Posterior cingulate gyrus (tissue), 11 donors: ENCODE results near the gene NOS1AP.
"Not testable (repeated sequence)": the region's sequence is repeated elsewhere in the genome, so short reads cannot be mapped to it uniquely, and the experiment has no call there.

Source experiments
- DNase-seq, 10 donors: peaks; one replicate each; pipeline versions ENCODE4 v3.0.0 to v3.0.0-alpha.2; 2020 to 2021; ENCODE audit warnings: mixed read lengths in 3 of 10
- intact Hi-C: fragments of 100-400 bp; cut with DNase I; formaldehyde crosslinking; loops from one replicate; pipeline ENCODE4 v1.15.1; 2023

The NOS1AP gene

GRCh38 chr1:162069334-162070093 lies at the start of gene NOS1AP:
NOS1AP (plus strand) TSS chr1:162069691; CDS start chr1:162070178, 487 bp downstream.
- peak; percentile 72 to 98 (median 83) for DNase-seq
- intact Hi-C loops, result no loop called here

- DNase-seq, result no peak
Measured at GRCh38 chr1:162020150-162020549, 49.3 kb upstream of the NOS1AP start.

GRCh38 chr1:162021124-162021523 lies 48.4 kb upstream of the NOS1AP start:
- no peak for DNase-seq
- intact Hi-C loops, result no loop called here

More at GRCh38 chr1:162020150-162020549, 49.3 kb upstream of the NOS1AP start:
- intact Hi-C loops, result no loop called here

- DNase-seq, result no peak
- intact Hi-C loops, result no loop called here
Measured at GRCh38 chr1:162022626-162023025, 46.9 kb upstream of the NOS1AP start.

GRCh38 chr1:162023181-162023546 lies 46.3 kb upstream of the NOS1AP start:
- intact Hi-C loops, result no loop called here
- no peak for DNase-seq

- intact Hi-C loops, result no loop called here
- peak in 6 of 10 donors; percentile 36 to 92 (median 76) for DNase-seq
Measured at GRCh38 chr1:162023547-162024501, 45.7 kb upstream of the NOS1AP start, which contains the start of gene OLFML2B. OLFML2B (minus strand) TSS chr1:162023869; CDS start chr1:162023430, 439 bp downstream.

GRCh38 chr1:162025541-162025940 lies 44.0 kb upstream of the NOS1AP start:
- intact Hi-C loops, result no loop called here
- DNase-seq, result no peak

- DNase-seq, result no peak
- intact Hi-C loops, result no loop called here
Measured at GRCh38 chr1:162026881-162027280, 42.6 kb upstream of the NOS1AP start.

GRCh38 chr1:162028726-162029125 lies 40.8 kb upstream of the NOS1AP start:
- no peak for DNase-seq
- intact Hi-C loops, result no loop called here

- intact Hi-C loops, result no loop called here
- DNase-seq, result no peak
Measured at GRCh38 chr1:162029157-162029556, 40.3 kb upstream of the NOS1AP start.

- intact Hi-C loops, result loop anchor here (5.0 kb wide), 1 partner anchor 164 kb away; no protein-coding TSS in a partner anchor
- no peak for DNase-seq
Measured at GRCh38 chr1:162030759-162031280, 38.7 kb upstream of the NOS1AP start.

- intact Hi-C loops, result loop anchor here (5.0 kb wide), 1 partner anchor 166 kb away; no protein-coding TSS in a partner anchor
- peak in 7 of 10 donors; percentile 38 to 91 (median 45) for DNase-seq
Measured at GRCh38 chr1:162033428-162033827, 36.1 kb upstream of the NOS1AP start.

- intact Hi-C loops, result no loop called here
- DNase-seq, result no peak
Measured at GRCh38 chr1:162035241-162035640, 34.2 kb upstream of the NOS1AP start.

- intact Hi-C loops, result loop anchor here (1.0 kb wide), 1 partner anchor 243 kb away; no protein-coding TSS in a partner anchor
- DNase-seq, result no peak
Measured at GRCh38 chr1:162036163-162036562, 33.3 kb upstream of the NOS1AP start.

GRCh38 chr1:162038624-162039023 lies 30.9 kb upstream of the NOS1AP start:
- intact Hi-C loops, result no loop called here
- DNase-seq, result no peak

GRCh38 chr1:162040001-162040400 lies 29.5 kb upstream of the NOS1AP start:
- DNase-seq, result no peak
- intact Hi-C loops, result no loop called here

- intact Hi-C loops, result no loop called here
- DNase-seq, result no peak
Measured at GRCh38 chr1:162040657-162041056, 28.8 kb upstream of the NOS1AP start.

GRCh38 chr1:162042361-162042760 lies 27.1 kb upstream of the NOS1AP start:
- no peak for DNase-seq
- intact Hi-C loops, result no loop called here

GRCh38 chr1:162046921-162047320 lies 22.6 kb upstream of the NOS1AP start:
- intact Hi-C loops, result no loop called here
- DNase-seq, result no peak

- intact Hi-C loops, result not testable (repeated sequence)
Measured at GRCh38 chr1:162053949-162054348, 15.5 kb upstream of the NOS1AP start.

GRCh38 chr1:162055062-162055461 lies 14.4 kb upstream of the NOS1AP start:
- intact Hi-C loops, result loop anchor here (5.0 kb wide), 2 partner anchors 177 to 337 kb away; no protein-coding TSS in a partner anchor
- no peak for DNase-seq

More at GRCh38 chr1:162053949-162054348, 15.5 kb upstream of the NOS1AP start:
- not testable (repeated sequence) for DNase-seq
